ENCODE measurements around the gene MTUS2. TPM values are rescaled to one million over a fixed set of nuclear protein-coding genes. Genes with fewer than 3 reads are reported as not detected.

The MTUS2 gene
- total RNA-seq, 1 donor: 0.36 TPM

- DNase-seq (ENCODE audit: low read depth): no peak
- H3K4me3 ChIP-seq (ENCODE audit: low read depth, low read length): no peak overlapping the region
- TF ChIP-seq CTCF (IDR thresholded peaks at IDR 0.05; ENCODE audit: insufficient read depth, low read length): no peak
These were observed 402.3 kb downstream of the MTUS2 start for GRCh38 chr13:29222458-29222857.

- no peak for TF ChIP-seq CTCF (IDR thresholded peaks at IDR 0.05; ENCODE audit: insufficient read depth, low read length)
- no peak for DNase-seq (ENCODE audit: low read depth)
These were observed 404.1 kb downstream of the MTUS2 start for GRCh38 chr13:29224206-29224605.

GRCh38 chr13:29227576-29227975 lies 407.4 kb downstream of the MTUS2 start:
- H3K4me3 ChIP-seq (ENCODE audit: low read depth, low read length): no peak overlapping the region
- TF ChIP-seq CTCF (IDR thresholded peaks at IDR 0.05; ENCODE audit: insufficient read depth, low read length): no peak
- DNase-seq (ENCODE audit: low read depth): no peak

More at GRCh38 chr13:29224206-29224605, 404.1 kb downstream of the MTUS2 start:
- H3K4me3 ChIP-seq (ENCODE audit: low read depth, low read length): no peak overlapping the region

GRCh38 chr13:29230299-29230845 lies 410.2 kb downstream of the MTUS2 start:
- H3K4me3 ChIP-seq (ENCODE audit: low read depth, low read length): no peak overlapping the region
- no peak for TF ChIP-seq CTCF (IDR thresholded peaks at IDR 0.05; ENCODE audit: insufficient read depth, low read length)
- no peak for DNase-seq (ENCODE audit: low read depth)

- H3K4me3 ChIP-seq (ENCODE audit: low read depth, low read length): no peak overlapping the region
- TF ChIP-seq CTCF (IDR thresholded peaks at IDR 0.05; ENCODE audit: insufficient read depth, low read length): no peak
- no peak for DNase-seq (ENCODE audit: low read depth)
These were observed 419.8 kb downstream of the MTUS2 start for GRCh38 chr13:29239653-29240525.

- no peak for DNase-seq (ENCODE audit: low read depth)
- H3K4me3 ChIP-seq (ENCODE audit: low read depth, low read length): no peak overlapping the region
- no peak for TF ChIP-seq CTCF (IDR thresholded peaks at IDR 0.05; ENCODE audit: insufficient read depth, low read length)
These were observed 434.7 kb downstream of the MTUS2 start for GRCh38 chr13:29254626-29255370.

Data from fibroblast of the aortic adventitia (primary cell).